Measurements from ENCODE around the gene STPG1.
A peak's percentile ranks its signal among the peaks of the same experiment; 100 is the strongest.

The STPG1 gene

GRCh38 chr1:24391882-24392603 is 21.5 kb downstream of the STPG1 start:
- DNase-seq, result peak; percentile 44

- DNase-seq, result peak; percentile 30
Observed at GRCh38 chr1:24390924-24391782, 22.4 kb downstream of the STPG1 start.

- DNase-seq, result no peak
Observed at GRCh38 chr1:24389231-24389678, 24.3 kb downstream of the STPG1 start.

GRCh38 chr1:24388331-24388885 is 25.2 kb downstream of the STPG1 start:
- DNase-seq, result no peak

- no peak for DNase-seq
Observed at GRCh38 chr1:24387636-24388175, 25.9 kb downstream of the STPG1 start.

GRCh38 chr1:24386931-24387330 is 26.7 kb downstream of the STPG1 start:
- no peak for DNase-seq

- peak; percentile 2 for DNase-seq
Observed at GRCh38 chr1:24386241-24386640, 27.3 kb downstream of the STPG1 start.

- DNase-seq, result no peak
Observed at GRCh38 chr1:24385160-24385940, 28.2 kb downstream of the STPG1 start.

- no peak for DNase-seq
Observed at GRCh38 chr1:24384251-24385090, 29.1 kb downstream of the STPG1 start.

- DNase-seq, result no peak
Observed at GRCh38 chr1:24383381-24383940, 30.1 kb downstream of the STPG1 start.

- DNase-seq, result no peak
Observed at GRCh38 chr1:24382165-24382577, 31.4 kb downstream of the STPG1 start.

GRCh38 chr1:24381256-24381655 is 32.3 kb downstream of the STPG1 start:
- no peak for DNase-seq

- DNase-seq, result no peak
Observed at GRCh38 chr1:24380508-24380907, 33.1 kb downstream of the STPG1 start.

- DNase-seq, result no peak
Observed at GRCh38 chr1:24379733-24380315, 33.8 kb downstream of the STPG1 start.

- no peak for DNase-seq
Observed at GRCh38 chr1:24374891-24375786, 38.4 kb downstream of the STPG1 start.

- DNase-seq, result no peak
Observed at GRCh38 chr1:24373710-24374109, 39.9 kb downstream of the STPG1 start.

- no peak for DNase-seq
Observed at GRCh38 chr1:24373044-24373443, 40.5 kb downstream of the STPG1 start.

GRCh38 chr1:24369801-24370200 is 43.8 kb downstream of the STPG1 start:
- no peak for DNase-seq

GRCh38 chr1:24369199-24369598 is 44.4 kb downstream of the STPG1 start:
- no peak for DNase-seq

- no peak for DNase-seq
Observed at GRCh38 chr1:24366707-24367106, 46.9 kb downstream of the STPG1 start.

Measured in NCI-H2029 (cell line).